Heart right ventricle (tissue), 16 donors: ENCODE measurements around the gene CORIN. TPM values are rescaled to one million over a fixed set of nuclear protein-coding genes. Genes with fewer than 3 reads are reported as not detected.
A peak's percentile ranks its signal among the peaks of the same experiment; 100 is the strongest.

Experiments used
- ATAC-seq, 8 donors: fragments of 200-7000 bp; cut with Tn5 transposase; one replicate each; pipeline ENCODE4 v1.9.1; 2020; ENCODE audit warnings: mild to moderate bottlenecking in 8 of 8, moderate library complexity in 8 of 8, moderate number of reproducible peaks in 1 of 8
- DNase-seq, 2 donors: peaks; one replicate each; pipeline ENCODE4 v3.0.0-alpha.2; 2020
- H3K27ac ChIP-seq, 10 donors: fragments of 200-600 bp; sonication (generic) in 2 of 10; one replicate each; pipeline versions ENCODE4 v1.5.0 to v1.8.0; 2020 to 2022; ENCODE audit warnings: mild to moderate bottlenecking in 3 of 10
- H3K27me3 ChIP-seq, 7 donors: fragments of 200-600 bp; one replicate each; pipeline ENCODE4 v1.8.0; 2021 to 2022; ENCODE audit warnings: mild to moderate bottlenecking in 2 of 7
- H3K36me3 ChIP-seq, 9 donors: fragments of 200-600 bp; sonication (generic) in 1 of 9; one replicate each; pipeline versions ENCODE4 v1.5.0 to v1.8.0; 2020 to 2022; ENCODE audit warnings: mild to moderate bottlenecking in 2 of 9
- H3K4me1 ChIP-seq, 9 donors: fragments of 200-600 bp; sonication (generic) in 1 of 9; one replicate each; pipeline versions ENCODE4 v1.5.0 to v1.8.0; 2020 to 2022; ENCODE audit warnings: mild to moderate bottlenecking in 4 of 9
- H3K4me3 ChIP-seq, 10 donors: fragments of 200-600 bp; sonication (generic) in 2 of 10; one replicate each; pipeline versions ENCODE4 v1.5.0 to v1.8.0; 2020 to 2022; ENCODE audit warnings: mild to moderate bottlenecking in 7 of 10, moderate library complexity in 2 of 10
- H3K9me3 ChIP-seq, 11 donors: fragments of 200-600 bp in 10 of 11; sonication (generic) in 2 of 11; one replicate each; pipeline versions ENCODE4 v1.5.0 to v1.8.0; 2013 to 2022; ENCODE audit warnings: mild to moderate bottlenecking in 2 of 11, control low read depth in 1 of 11, moderate library complexity in 1 of 11
- WGBS, 2 donors: extraction: QIAGEN DNeasy Blood & Tissue Kit; methylation state at CpG; one replicate each; pipeline ENCODE4 v1.1.7; 2013; ENCODE audit warnings: inconsistent platforms in 1 of 2; 5-methylcytosine and 5-hydroxymethylcytosine counted together
- intact Hi-C, 10 donors: fragments of 100-400 bp; cut with DNase I; formaldehyde crosslinking; loops; one replicate each; pipeline versions ENCODE4 v1.11.1 to v1.14.2; 2022
- polyA plus RNA-seq, 2 donors: library from polyadenylated mRNA; stranded (reverse); fragments of 200-250 nt; gene quantifications; one replicate each; pipeline ENCODE4 v1.2.3, GENCODE V29; 2013
- total RNA-seq, 10 donors: library from RNA; stranded (reverse); fragmentation: NEBNext Ultra II Directional in 3 of 10; extraction: Animal tissue kit (Norgen Biotek cat#: 25700) in 3 of 10; gene quantifications; one replicate each; pipeline versions ENCODE4 v1.2.1 to v1.2.4, GENCODE V29; 2021 to 2023
- TF ChIP-seq, protein P1 (sequence below), 9 donors: fragments of 200-600 bp; sonication (generic) in 2 of 9; IDR thresholded peaks; one replicate each; pipeline versions ENCODE4 v1.5.0 to v1.8.0; 2021 to 2022; ENCODE audit warnings: antibody characterized with exemption in 9 of 9, mild to moderate bottlenecking in 5 of 9, moderate library complexity in 1 of 9
- donor health status: Arrhythmogenic right ventricular cardiomyopathy.
- donor health status: ischemic (EF 13 %, LVEDD 7.1; RV severe dilation, severe dysfunction).
- donor health status: healthy with polysubstance abuse.
- donor health status: DM: no; HTN: yes; CAD: no.
- donor health status: DM: no; HTN: no; CAD: no.
- donor health status: ischemic (EF 25% LVEDD 6.9; RV normal size, moderate dysfunction).
- donor health status: ischemic (EF 25% LVEDD 5.7; RV mildly dilated, moderate dysfunction).
- donor health status: healthy.
- donor health status: DM: yes; HTN: yes; CAD: no.
- donor health status: Ischemic cardiomyopathy.
- donor health status: ischemic (EF 35%, LVEDD 5.7; RV mildly dilated, moderate dysfunction).
- donor health status: nonischemic (EF 11% LVEDD 7.7; RV severe dilation, severe dysfunction).
- donor health status: DM: yes; HTN: yes; CAD: no.
- donor health status: PGD.
- donor health status: ischemic (EF 29% LVEDD 5.4; RV normal size, mild dysfunction).
- donor health status: nonischemic (EF 23%, LVEDD 6.1; RV moderate dilation, normal function).

Gene CORIN
- total and polyA plus RNA-seq, 12 donors: 8.4 to 159 (median 70.2) TPM

DNA sequence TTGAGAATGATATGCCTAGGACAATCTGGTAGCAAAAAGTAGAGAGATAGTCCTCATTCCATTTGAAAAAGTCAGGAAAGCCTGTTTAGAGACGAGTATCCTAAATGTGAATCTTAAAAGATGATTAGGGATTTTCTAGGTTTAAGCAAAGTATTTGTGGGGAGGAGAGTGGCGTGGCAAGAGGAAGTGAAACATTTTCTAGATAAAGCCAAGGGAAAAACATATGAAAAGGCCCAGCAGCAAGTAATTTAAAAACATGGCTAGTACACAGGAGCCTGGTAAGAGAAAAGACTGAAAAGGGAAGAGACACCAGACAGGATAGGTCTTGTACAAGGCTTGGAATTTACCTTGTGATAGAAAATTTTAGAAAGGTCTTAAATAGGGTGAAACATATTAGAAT, 45.9 kb downstream of the CORIN start:
- DNase-seq (no peak), ATAC-seq (no peak)
- peaks cover 0 to 7% (median 0%) of the 10 kb centered on the region in 11 donors for H3K9me3 ChIP-seq
- peaks cover 0 to 11% (median 0%) of the 10 kb centered on the region in 9 donors for H3K4me1 ChIP-seq
- TF ChIP-seq, protein P1, sequence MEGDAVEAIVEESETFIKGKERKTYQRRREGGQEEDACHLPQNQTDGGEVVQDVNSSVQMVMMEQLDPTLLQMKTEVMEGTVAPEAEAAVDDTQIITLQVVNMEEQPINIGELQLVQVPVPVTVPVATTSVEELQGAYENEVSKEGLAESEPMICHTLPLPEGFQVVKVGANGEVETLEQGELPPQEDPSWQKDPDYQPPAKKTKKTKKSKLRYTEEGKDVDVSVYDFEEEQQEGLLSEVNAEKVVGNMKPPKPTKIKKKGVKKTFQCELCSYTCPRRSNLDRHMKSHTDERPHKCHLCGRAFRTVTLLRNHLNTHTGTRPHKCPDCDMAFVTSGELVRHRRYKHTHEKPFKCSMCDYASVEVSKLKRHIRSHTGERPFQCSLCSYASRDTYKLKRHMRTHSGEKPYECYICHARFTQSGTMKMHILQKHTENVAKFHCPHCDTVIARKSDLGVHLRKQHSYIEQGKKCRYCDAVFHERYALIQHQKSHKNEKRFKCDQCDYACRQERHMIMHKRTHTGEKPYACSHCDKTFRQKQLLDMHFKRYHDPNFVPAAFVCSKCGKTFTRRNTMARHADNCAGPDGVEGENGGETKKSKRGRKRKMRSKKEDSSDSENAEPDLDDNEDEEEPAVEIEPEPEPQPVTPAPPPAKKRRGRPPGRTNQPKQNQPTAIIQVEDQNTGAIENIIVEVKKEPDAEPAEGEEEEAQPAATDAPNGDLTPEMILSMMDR (IDR thresholded peaks at IDR 0.05): no peak
- no peaks in the 10 kb centered on the region for H3K27me3 ChIP-seq
- WGBS, 2 donors: 53 to 68% methylated on average over 2 of the region's 2 CpGs
- no peaks in the 10 kb centered on the region for H3K36me3 ChIP-seq
- H3K4me3 ChIP-seq: no peak overlapping the region
- intact Hi-C loops: no loop called here
- H3K27ac ChIP-seq: no peak overlapping the region

DNA sequence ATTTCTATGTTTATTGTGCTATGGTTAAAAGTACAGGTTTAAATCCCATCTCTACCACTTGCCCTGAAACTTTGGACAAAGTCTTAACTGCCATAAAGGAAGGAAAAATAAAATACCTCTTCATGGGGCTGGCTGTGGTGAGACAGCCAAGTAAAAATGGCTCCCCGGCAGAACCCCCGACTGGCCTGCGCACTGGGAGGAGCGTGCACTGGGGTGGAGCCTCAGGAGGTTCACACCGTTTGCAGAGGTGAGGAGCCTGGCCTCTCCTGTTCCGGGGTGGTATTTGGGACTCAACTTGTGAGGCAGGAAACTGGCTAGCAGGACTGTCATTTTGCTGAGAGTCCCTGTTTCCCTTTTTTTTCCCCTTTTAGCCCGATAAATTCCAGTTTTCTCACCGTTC, 47.8 kb downstream of the CORIN start:
- WGBS, 2 donors: 87 to 94% methylated on average over 8 of the region's 8 CpGs
- no peaks in the 10 kb centered on the region for H3K36me3 ChIP-seq
- DNase-seq (no peak), ATAC-seq (no peak)
- peaks cover 0 to 7% (median 0%) of the 10 kb centered on the region in 11 donors for H3K9me3 ChIP-seq
- H3K27ac ChIP-seq: no peak overlapping the region
- H3K4me3 ChIP-seq: no peak overlapping the region
- TF ChIP-seq, protein P1 (IDR thresholded peaks at IDR 0.05): no peak
- intact Hi-C loops: no loop called here
- H3K27me3 ChIP-seq: no peaks in the 10 kb centered on the region
- H3K4me1 ChIP-seq: peaks cover 0 to 13% (median 0%) of the 10 kb centered on the region in 9 donors

DNA sequence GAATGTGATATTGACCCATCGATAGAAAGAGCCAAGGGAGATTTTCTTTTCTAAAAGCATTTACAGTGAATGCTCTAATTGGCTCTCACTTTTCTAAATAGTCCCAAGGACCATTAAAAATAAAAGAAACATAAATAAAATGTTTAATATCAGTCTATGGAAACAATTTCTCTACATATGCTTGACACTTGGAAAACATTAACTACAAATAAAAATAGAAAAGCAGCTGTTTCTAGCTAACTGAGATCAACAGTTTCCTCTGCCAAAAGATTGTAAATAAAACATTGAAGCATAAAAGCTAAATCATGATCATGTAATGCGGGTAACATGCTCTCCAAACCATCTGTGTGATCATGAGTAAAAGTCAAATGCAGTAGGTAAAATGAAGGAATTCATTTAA, 49.7 kb downstream of the CORIN start:
- TF ChIP-seq, protein P1 (IDR thresholded peaks at IDR 0.05): no peak
- Histone ChIP-seq H3K27me3 (no peaks in the 10 kb centered on the region), H3K4me3 (no peak overlapping the region), H3K27ac (peak overlapping the region in 2 of 10 donors; percentile 0 to 4), H3K9me3 (peaks cover 0 to 7% (median 0%) of the 10 kb centered on the region in 11 donors), H3K36me3 (no peaks in the 10 kb centered on the region), H3K4me1 (peaks cover 0 to 18% (median 0%) of the 10 kb centered on the region in 9 donors)
- ATAC-seq (no peak), DNase-seq (no peak)
- WGBS, 2 donors: 55 to 58% methylated on average over 2 of the region's 2 CpGs
- intact Hi-C loops: loop anchor here in 2 of 10 donors (5.0 kb wide), 2 partner anchors 34 to 39 kb away; no protein-coding TSS in a partner anchor

DNA sequence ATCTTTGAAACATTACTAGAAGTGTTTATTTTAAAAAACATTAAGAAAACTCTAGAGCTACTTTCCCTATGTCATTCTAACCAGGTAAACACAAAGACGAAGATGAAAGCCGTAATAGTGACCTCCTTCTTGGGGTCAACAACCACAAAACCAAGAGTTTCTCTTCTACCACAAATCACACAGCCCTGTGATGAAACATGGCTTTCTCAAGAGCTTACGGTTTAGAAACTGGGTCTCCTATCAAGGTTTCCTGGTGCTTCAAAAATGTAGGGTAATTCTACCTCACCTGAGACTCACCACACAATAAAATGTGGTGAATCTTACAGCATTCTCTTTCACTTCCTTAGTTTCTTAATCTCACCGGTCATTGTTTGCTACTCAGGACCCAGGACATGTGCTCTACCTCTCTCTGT, 50.9 kb downstream of the CORIN start:
- Histone ChIP-seq H3K27ac (peak overlapping the region in 1 of 10 donors; percentile 21), H3K4me1 (peaks cover 0 to 18% (median 0%) of the 10 kb centered on the region in 9 donors), H3K4me3 (no peak overlapping the region), H3K36me3 (no peaks in the 10 kb centered on the region), H3K9me3 (peaks cover 0 to 11% (median 0%) of the 10 kb centered on the region in 11 donors), H3K27me3 (no peaks in the 10 kb centered on the region)
- 83 to 92% methylated on average over 4 of the region's 4 CpGs for WGBS, 2 donors
- ATAC-seq (no peak), DNase-seq (no peak)
- intact Hi-C loops: loop anchor here in 2 of 10 donors (5.0 kb wide), 2 partner anchors 35 to 40 kb away; no protein-coding TSS in a partner anchor
- TF ChIP-seq, protein P1 (IDR thresholded peaks at IDR 0.05): no peak
